Glomerular visceral epithelial cell (primary cell): ENCODE results near the gene TECTA.
"Not testable (repeated sequence)": the region's sequence is repeated elsewhere in the genome, so short reads cannot be mapped to it uniquely, and the experiment has no call there.

Experiments
- DNase-seq: peaks from one replicate; pipeline ENCODE4 v3.0.0-alpha.2; 2016; ENCODE audit errors: extremely low spot score

TECTA gene

GRCh38 chr11:121090145-121090721 lies 10.8 kb upstream of the TECTA start:
- DNase-seq: no peak

- no peak for DNase-seq
These were observed 9.4 kb upstream of the TECTA start for GRCh38 chr11:121091492-121092152.

DNA sequence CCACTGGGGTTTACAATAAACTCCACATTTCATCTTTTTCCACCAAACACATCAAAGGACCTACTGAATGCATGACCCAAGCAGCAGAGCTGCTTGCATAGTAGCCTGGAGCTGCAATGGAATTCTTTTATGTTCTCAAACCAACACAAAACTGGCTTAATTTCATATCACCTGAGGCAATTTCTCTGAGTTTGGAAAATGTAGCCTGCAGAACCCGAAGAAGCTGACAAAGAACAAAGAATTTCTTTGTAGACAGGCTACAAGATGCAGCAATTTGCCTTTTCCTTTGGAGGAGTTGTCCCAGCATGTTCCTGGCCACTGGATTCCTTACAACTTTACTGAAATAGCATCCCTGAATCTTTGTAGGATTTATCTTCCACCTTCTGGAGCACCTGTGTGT lies 5.5 kb upstream of the TECTA start:
- DNase-seq: no peak

DNA sequence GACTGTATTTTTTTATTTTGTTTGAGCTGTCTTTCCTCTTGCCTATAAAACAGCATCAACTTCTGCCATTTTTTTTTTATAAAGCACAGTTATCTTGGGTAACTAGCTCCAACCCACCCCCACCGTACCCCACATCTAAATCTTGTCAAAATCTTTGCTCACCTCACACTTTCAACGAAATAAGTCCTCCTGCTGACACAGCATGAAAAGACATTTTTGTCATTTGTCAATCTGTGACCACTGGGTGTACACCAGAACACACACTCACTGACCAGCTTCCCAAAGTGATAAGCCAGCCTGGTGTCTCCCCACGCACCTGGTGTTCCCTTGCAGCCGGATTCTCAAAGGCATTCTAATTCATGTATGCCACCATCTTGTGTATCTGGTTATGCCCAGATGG lies 1.7 kb upstream of the TECTA start:
- no peak for DNase-seq

- no peak for DNase-seq
These were observed 1.2 kb upstream of the TECTA start for GRCh38 chr11:121099885-121100284.

DNA sequence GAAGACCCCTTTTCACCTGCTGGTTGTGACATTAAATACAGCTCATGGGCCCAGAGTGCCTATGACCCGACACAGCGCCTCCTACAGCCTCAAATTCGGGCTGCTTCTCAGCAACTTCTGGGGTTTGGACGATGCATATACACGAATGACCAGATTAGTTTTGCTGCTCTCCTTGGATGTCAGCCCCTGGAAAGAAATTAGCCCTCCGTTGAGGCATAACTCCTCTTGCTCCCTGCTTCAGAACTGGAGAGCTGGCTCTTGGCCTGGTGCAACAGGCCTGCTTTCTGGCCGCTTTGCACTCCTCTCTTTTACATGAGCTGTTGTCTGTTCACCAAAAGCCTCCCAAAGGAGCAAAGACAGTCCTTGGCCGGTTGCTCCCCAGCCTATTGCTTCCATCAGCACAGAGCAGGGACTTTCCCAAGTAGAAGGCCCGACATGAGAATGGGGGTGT lies 3.3 kb downstream of the TECTA start:
- no peak for DNase-seq

- DNase-seq: no peak
These were observed 4.0 kb downstream of the TECTA start for GRCh38 chr11:121105063-121105480.

DNA sequence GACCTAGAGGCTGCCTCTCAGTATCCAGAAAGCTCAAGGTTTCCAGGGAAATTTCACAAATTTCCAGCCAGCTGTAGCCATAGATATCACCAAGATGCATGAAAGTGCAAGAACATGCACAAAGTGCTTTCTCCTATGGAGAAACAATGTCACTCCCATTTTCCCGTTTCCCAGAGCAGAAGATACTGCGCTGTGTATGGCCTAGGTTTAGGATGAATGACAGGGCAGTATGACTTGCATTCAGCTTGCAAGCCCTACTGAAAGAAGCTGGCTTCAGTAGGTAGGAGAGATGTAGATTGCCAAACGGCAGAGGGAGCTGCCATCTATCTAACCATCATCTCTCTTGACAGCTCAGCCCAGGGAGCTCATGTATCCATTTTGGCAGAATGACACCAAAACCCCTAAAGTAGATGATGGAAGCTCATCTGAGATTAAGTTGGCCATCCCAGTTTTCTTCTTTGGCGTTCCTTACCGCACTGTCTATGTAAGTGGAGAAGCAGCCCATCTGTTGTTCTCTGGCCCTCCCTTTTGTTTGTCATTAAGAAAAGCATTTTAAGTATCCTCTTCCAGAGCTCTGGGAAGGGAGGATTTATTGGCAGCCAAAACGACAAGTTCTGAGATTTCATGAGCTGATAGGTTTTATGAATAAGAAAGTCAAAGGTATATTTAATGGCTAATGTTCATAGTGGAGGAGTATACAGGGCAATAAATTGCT lies 4.6 kb downstream of the TECTA start:
- DNase-seq: no peak

DNA sequence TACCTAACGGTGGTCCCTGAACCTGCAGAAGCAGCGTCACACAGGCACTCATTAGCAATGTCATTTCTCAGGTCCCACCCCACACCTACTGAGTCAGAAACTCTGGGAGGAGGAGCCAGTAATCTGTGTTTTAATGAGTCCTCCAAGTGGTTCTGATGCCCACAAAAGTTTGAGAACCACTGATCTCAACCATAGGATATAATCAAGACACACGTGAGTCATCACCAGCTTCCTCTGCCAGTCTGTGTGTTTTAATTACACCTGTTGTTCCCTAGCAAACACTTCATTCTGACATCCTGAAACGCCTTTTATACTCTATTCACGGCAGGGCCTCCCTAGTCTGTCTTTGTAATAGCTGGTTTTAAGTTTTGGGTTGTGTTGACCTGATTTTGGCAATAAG lies 5.8 kb downstream of the TECTA start:
- no peak for DNase-seq

DNA sequence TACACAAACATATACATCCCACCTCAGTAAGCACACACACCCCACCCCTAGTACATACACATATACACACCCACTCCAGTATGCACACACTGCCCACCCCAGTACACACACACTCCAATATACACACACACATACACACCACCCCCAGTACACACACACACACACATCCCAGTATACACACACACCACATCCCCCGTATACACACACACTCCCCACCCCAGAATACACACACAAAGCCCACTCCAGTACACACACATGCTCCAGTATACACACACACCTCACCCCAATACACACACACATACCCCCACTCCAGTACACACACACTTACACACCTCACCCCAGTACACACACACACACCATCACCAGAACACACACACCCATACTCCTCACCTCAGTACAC lies 7.4 kb downstream of the TECTA start:
- no peak for DNase-seq

DNA sequence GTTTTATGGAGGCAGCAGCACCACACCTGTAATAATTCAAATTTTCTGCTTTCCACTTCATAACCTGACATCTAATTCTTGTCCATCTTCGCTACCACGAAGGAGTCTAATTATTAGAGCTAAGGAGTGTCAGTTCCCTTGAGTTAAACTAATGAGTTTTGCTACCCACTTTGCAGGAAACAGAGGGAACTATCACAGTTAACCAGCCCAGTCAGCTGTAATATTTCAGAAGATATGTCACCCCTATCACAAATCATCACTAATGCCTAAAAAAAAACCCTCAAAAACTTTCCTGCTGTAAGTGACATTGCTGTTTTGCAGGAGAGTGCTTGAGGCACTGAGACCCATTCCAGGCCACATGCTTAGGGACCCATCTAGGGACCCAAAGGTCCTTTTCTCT lies 8.4 kb downstream of the TECTA start:
- no peak for DNase-seq

GRCh38 chr11:121109916-121110586 lies 9.0 kb downstream of the TECTA start:
- DNase-seq: no peak

GRCh38 chr11:121110871-121111724 lies 10.1 kb downstream of the TECTA start:
- no peak for DNase-seq

GRCh38 chr11:121112498-121113455 lies 11.7 kb downstream of the TECTA start:
- peak; percentile 52 for DNase-seq

DNA sequence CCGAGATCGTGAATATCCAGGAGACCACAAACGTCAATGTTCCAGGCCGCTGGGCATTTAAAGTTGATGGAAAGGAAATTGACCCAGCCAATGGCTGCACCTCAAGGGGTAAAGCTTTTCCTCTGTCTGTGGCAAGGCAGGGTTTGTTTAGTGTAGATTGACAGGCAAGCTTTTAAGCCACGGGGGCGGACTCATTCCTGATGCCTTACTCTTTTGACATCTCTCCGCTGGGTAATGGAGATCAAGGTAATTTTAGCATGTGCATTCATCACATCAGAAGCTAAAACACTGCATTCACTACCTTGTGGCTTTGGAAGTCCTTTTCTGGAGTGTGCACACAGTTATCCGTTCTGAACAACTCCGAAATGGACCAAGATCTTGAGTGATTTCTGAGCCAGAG lies 12.6 kb downstream of the TECTA start:
- DNase-seq: no peak

GRCh38 chr11:121115024-121115423 lies 14.0 kb downstream of the TECTA start:
- DNase-seq: not testable (repeated sequence)

- DNase-seq: no peak
These were observed 16.7 kb downstream of the TECTA start for GRCh38 chr11:121117788-121118187.

GRCh38 chr11:121119440-121119839 lies 18.4 kb downstream of the TECTA start:
- DNase-seq: no peak

DNA sequence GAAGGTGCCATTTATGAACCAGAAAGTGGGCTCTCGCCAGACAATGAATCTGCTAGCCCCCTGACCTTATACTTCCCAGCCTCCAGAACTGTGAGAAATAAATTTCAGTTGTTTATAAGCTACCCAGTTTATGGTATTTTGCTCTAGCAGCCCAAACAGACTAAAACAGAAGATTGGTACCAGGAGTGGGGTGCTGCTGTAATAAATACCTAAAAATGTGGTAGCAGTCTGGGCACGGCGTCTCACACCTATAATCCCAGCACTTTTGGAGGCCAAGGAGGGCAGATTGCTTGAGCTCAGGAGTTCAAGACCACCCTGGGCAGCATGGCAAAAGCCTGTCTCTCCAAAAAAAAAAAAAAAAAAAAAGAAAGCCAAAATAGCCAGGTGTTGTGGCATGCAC lies 21.3 kb downstream of the TECTA start:
- no peak for DNase-seq

GRCh38 chr11:121123496-121124069 lies 22.5 kb downstream of the TECTA start:
- DNase-seq: no peak
